Ovary (tissue), 9 donors: Measurements from ENCODE around the gene TSACC. TPM values are rescaled to one million over a fixed set of nuclear protein-coding genes. Genes with fewer than 3 reads are reported as not detected.
"Not testable (repeated sequence)": the region's sequence is repeated elsewhere in the genome, so short reads cannot be mapped to it uniquely, and the experiment has no call there.

Experiments
- DNase-seq, 5 donors: peaks; one replicate each; pipeline ENCODE4 v3.0.0-alpha.2; 2019 to 2020
- H3K27ac ChIP-seq, 2 donors: fragments of 200-600 bp; one replicate each; pipeline versions ENCODE4 v1.5.1 to v1.8.0; 2019 to 2022
- H3K27me3 ChIP-seq: fragments of 200-600 bp; one replicate; pipeline ENCODE4 v1.8.0; 2022
- H3K36me3 ChIP-seq: fragments of 200-600 bp; sonication (generic); one replicate; pipeline ENCODE4 v1.5.1; 2019
- H3K4me1 ChIP-seq: one replicate; pipeline ENCODE4 v1.8.1; 2013; ENCODE audit warnings: mild to moderate bottlenecking, moderate library complexity; ENCODE audit not compliant: insufficient read depth
- H3K4me3 ChIP-seq: fragments of 200-600 bp; sonication (generic); one replicate; pipeline ENCODE4 v1.5.1; 2017
- H3K9me3 ChIP-seq, 2 donors: fragments of 200-600 bp in 1 of 2; sonication (generic) in 1 of 2; one replicate each; pipeline versions ENCODE4 v1.5.1 to v1.8.1; 2013 to 2019; ENCODE audit warnings: mild to moderate bottlenecking in 1 of 2, moderate library complexity in 1 of 2
- EP300 ChIP-seq: sonication (generic); formaldehyde crosslinking; IDR thresholded peaks from one replicate; pipeline ENCODE4 v1.6.1; 2017; ENCODE audit warnings: antibody characterized with exemption
- POLR2A ChIP-seq: fragments of 450-650 bp; IDR thresholded peaks from one replicate; pipeline ENCODE4 v1.6.1; 2017; ENCODE audit warnings: antibody characterized with exemption, mild to moderate bottlenecking, moderate library complexity
- WGBS, 3 donors: extraction: QIAGEN DNeasy Blood & Tissue Kit in 1 of 3; methylation state at CpG; one replicate each; pipeline versions ENCODE4 v1.1.5 to v1.1.7; 2013 to 2017; 5-methylcytosine and 5-hydroxymethylcytosine counted together
- intact Hi-C, 4 donors: fragments of 100-400 bp; cut with DNase I; formaldehyde crosslinking; loops; one replicate each; pipeline versions ENCODE4 v1.11.0 to v1.15.1; 2022 to 2023
- polyA plus RNA-seq, 2 donors: library from polyadenylated mRNA; stranded (reverse); fragments of 200-250 nt in 1 of 2; fragments of 350-450 nt in 1 of 2; fragmentation: Illumina TruSeq in 1 of 2; extraction: RNeasy Lipid Tissue Mini Kit (QIAGEN cat#74804) in 1 of 2; gene quantifications; one replicate each; pipeline ENCODE4 v1.2.3, GENCODE V29; 2013 to 2014
- total RNA-seq, 7 donors: library from RNA; depleted of rRNA in 2 of 7; stranded (reverse); fragments of >200 nt in 2 of 7; fragmentation: NEBNext Ultra II Directional in 3 of 7; extraction: Animal tissue kit (Norgen Biotek cat#: 25700) in 3 of 7; gene quantifications; one replicate each; pipeline versions ENCODE4 v1.1.0 to v1.2.4, GENCODE V29; 2016 to 2023
- TF ChIP-seq, protein P1 (sequence below), 3 donors: fragments of 450-650 bp in 2 of 3; fragments of 200-600 bp in 1 of 3; IDR thresholded peaks; one replicate each; pipeline versions ENCODE4 v1.5.1 to v1.8.0; 2016 to 2022; ENCODE audit warnings: antibody characterized with exemption in 3 of 3, mild to moderate bottlenecking in 1 of 3
- donor health status: DM: no; HTN: no; CAD: no; lungs with moderate emphysema.
- donor health status: DM: no; HTN: no; CAD: no.
- donor health status: Bipolar disorder and iron deficiency.
- donor health status: DM: yes; HTN: yes; CAD: no.
- donor health status: DM: no; HTN: no; CAD: no.
- donor health status: DM: yes; HTN: yes; CAD: no.

TSACC gene
- total and polyA plus RNA-seq, 9 donors, result 1.00 TPM; not detected in 8

DNA sequence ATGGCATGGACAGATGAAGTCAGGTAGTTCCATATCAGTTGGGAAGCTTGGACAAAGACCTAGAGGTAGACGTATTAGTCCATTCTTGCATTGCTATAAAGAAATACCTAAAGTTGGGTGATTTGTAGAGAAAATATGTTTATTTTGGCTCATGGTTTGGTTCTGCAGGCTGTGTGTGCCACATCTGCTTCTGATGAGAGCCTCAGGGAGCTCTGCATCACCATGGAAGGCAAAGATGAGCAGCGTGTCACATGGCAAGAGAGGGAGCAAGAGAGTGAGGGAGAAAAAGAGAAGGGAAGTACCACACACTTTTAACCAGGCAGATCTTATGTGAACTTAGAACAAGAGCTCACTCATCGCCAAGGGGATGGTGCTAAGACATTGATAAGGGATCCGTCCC is 9.0 kb downstream of the TSACC start:
- WGBS, 3 donors, result 60 to 68% (median 61%) methylated on average over 4 of the region's 4 CpGs
- no peak for TF ChIP-seq POLR2A
- no peak for TF ChIP-seq EP300
- TF ChIP-seq, protein P1, sequence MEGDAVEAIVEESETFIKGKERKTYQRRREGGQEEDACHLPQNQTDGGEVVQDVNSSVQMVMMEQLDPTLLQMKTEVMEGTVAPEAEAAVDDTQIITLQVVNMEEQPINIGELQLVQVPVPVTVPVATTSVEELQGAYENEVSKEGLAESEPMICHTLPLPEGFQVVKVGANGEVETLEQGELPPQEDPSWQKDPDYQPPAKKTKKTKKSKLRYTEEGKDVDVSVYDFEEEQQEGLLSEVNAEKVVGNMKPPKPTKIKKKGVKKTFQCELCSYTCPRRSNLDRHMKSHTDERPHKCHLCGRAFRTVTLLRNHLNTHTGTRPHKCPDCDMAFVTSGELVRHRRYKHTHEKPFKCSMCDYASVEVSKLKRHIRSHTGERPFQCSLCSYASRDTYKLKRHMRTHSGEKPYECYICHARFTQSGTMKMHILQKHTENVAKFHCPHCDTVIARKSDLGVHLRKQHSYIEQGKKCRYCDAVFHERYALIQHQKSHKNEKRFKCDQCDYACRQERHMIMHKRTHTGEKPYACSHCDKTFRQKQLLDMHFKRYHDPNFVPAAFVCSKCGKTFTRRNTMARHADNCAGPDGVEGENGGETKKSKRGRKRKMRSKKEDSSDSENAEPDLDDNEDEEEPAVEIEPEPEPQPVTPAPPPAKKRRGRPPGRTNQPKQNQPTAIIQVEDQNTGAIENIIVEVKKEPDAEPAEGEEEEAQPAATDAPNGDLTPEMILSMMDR (IDR thresholded peaks at IDR 0.05), result no peak
- H3K27me3 ChIP-seq, result no peaks in the 10 kb centered on the region
- H3K27ac ChIP-seq, result no peak overlapping the region
- no peak for DNase-seq
- H3K9me3 ChIP-seq, result no peaks in the 10 kb centered on the region
- no peaks in the 10 kb centered on the region for H3K36me3 ChIP-seq
- no peak overlapping the region for H3K4me3 ChIP-seq
- intact Hi-C loops, result no loop called here
- H3K4me1 ChIP-seq, result no peaks in the 10 kb centered on the region

DNA sequence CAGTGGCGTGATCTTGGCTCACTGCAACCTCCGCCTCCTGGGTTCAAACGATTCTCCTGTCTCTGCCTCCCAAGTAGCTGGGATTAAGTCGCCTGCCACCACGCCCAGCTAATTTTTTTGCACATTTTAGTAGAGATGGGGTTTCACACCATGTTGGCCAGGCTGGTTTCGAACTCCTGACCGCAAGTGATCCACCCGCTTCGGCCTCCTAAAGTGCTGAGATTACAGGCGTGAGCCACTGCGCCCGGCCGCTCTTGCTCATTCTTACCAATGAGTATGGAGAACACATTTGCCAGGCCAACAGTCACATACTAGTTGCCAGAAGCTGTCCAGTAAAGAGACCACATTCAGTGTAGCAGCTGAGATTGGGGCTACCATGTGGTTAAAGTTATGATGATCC is 14.2 kb downstream of the TSACC start:
- not testable (repeated sequence) for H3K9me3 ChIP-seq, H3K4me1 ChIP-seq, H3K4me3 ChIP-seq, DNase-seq, H3K27ac ChIP-seq, H3K27me3 ChIP-seq, H3K36me3 ChIP-seq
- WGBS, 3 donors, result 88 to 90% (median 89%) methylated on average over 13 of the region's 13 CpGs
- intact Hi-C loops, result loop anchor here in 1 of 4 donors (10.0 kb wide), 1 partner anchor 262 kb away; the partner anchor contains the start of gene HAPLN2

DNA sequence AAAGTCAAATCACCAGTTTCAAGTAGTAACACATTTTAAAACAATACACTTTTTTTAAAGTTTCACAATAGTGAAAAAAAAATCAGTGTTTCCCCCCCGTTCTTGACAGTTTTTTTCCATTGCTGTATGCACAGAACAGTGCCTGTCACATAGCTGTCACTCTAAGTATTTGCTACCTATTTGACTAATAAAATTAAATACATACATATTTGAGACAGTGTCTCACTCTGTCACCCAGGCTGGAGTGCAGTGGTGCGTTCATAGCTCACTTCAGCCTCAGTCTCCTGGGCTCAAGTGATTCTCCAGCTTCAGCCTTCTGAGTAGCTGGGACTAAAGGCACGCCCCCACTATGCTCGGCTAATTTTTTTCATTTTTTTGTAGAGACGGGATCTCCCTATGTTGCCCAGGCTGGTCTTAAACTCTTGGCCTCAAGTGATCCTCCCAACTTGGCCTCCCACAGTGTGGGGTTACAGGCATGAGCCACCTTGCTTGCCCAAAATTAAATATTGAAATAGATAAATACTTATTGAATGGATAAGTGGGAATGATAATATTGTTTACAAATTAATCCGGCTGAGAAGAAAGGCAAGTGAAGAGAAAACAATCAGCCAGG is 18.0 kb downstream of the TSACC start:
- no peaks in the 10 kb centered on the region for H3K9me3 ChIP-seq
- intact Hi-C loops, result loop anchor here in 3 of 4 donors (5.0 to 10.0 kb wide), 2 partner anchors 91 to 258 kb away; partner anchors contain the start of gene HAPLN2 (in 1 of the 3)
- no peak overlapping the region for H3K27ac ChIP-seq
- no peaks in the 10 kb centered on the region for H3K36me3 ChIP-seq
- no peaks in the 10 kb centered on the region for H3K27me3 ChIP-seq
- H3K4me3 ChIP-seq, result no peak overlapping the region
- DNase-seq, result no peak
- H3K4me1 ChIP-seq, result no peaks in the 10 kb centered on the region
- TF ChIP-seq, protein P1 (IDR thresholded peaks at IDR 0.05), result no peak
- no peak for TF ChIP-seq EP300
- TF ChIP-seq POLR2A, result no peak
- WGBS, 3 donors, result 27 to 34% (median 28%) methylated on average over 6 of the region's 6 CpGs

DNA sequence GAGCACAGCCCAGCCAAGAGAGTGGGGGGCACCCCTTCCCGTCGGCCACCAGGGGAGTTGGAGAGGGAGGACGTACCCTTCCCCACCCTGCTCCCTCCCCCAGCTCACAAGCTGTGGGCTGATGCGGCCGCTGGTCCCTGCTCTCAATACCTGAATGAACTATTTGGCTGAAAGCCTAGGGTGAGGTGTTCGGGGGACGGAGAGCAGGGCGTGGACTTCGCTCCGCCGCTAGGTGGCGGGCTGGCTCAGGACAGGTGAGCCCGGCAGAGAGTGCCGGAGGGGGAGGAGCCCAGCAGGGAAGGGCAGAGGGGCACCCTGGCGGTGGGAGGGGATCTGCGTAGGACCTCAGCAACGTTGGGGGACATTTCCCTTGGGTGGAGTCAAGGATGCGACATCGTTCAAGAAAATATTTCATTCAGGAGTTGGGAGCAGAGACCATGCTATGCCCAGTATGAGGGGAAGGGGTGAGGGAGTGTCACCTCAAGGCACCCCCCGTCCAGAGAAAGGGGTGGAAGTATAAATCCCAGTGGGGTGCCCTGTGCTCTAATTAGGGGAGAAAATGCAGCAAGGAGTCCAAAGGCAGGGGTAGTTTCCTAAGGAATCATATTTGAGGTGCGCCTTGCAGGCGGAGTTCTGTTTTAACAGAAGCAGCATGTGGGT is 18.7 kb downstream of the TSACC start:
- intact Hi-C loops, result loop anchor here in 3 of 4 donors (1.0 to 10.0 kb wide), 4 partner anchors 28 to 258 kb away; partner anchors contain the start of gene HAPLN2 (in 1 of the 3)
- peak; percentile 51 to 78 (median 68) for DNase-seq
- 10 to 12% (median 10%) methylated on average over 22 of the region's 22 CpGs for WGBS, 3 donors

More for the DNA sequence above, 18.7 kb downstream of the TSACC start:
- Histone ChIP-seq H3K4me1 (no peaks in the 10 kb centered on the region), H3K9me3 (no peaks in the 10 kb centered on the region), H3K4me3 (no peak overlapping the region), H3K27me3 (no peaks in the 10 kb centered on the region), H3K36me3 (no peaks in the 10 kb centered on the region), H3K27ac (no peak overlapping the region)
- TF ChIP-seq, protein P1 (IDR thresholded peaks at IDR 0.05), result peak; percentile 51 to 78 (median 73)
- no peak for TF ChIP-seq EP300
- TF ChIP-seq POLR2A, result no peak
